B cell (primary cell): ENCODE results near the gene GCSAML.

Experiments
- EZH2 ChIP-seq: IDR thresholded peaks from 2 replicates; pipeline ENCODE4 v1.6.1; 2012; ENCODE audit warnings: borderline replicate concordance, low read depth, mild to moderate bottlenecking, moderate library complexity, low read length; ENCODE audit not compliant: insufficient read depth, poor library complexity, severe bottlenecking
- TF ChIP-seq, protein P1 (sequence below): fragments of 200-600 bp; IDR thresholded peaks from one replicate; pipeline ENCODE4 v1.8.0; 2022; ENCODE audit warnings: antibody characterized with exemption, mild to moderate bottlenecking

- TF ChIP-seq EZH2, result no peak
- TF ChIP-seq, protein P1, sequence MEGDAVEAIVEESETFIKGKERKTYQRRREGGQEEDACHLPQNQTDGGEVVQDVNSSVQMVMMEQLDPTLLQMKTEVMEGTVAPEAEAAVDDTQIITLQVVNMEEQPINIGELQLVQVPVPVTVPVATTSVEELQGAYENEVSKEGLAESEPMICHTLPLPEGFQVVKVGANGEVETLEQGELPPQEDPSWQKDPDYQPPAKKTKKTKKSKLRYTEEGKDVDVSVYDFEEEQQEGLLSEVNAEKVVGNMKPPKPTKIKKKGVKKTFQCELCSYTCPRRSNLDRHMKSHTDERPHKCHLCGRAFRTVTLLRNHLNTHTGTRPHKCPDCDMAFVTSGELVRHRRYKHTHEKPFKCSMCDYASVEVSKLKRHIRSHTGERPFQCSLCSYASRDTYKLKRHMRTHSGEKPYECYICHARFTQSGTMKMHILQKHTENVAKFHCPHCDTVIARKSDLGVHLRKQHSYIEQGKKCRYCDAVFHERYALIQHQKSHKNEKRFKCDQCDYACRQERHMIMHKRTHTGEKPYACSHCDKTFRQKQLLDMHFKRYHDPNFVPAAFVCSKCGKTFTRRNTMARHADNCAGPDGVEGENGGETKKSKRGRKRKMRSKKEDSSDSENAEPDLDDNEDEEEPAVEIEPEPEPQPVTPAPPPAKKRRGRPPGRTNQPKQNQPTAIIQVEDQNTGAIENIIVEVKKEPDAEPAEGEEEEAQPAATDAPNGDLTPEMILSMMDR, result no peak
Measured at GRCh38 chr1:247578946-247579460, 30.1 kb downstream of the GCSAML start.
